Skin epidermis (tissue), 12 donors: Measurements from ENCODE around the gene UBE4B.
"Not testable (repeated sequence)": the region's sequence is repeated elsewhere in the genome, so short reads cannot be mapped to it uniquely, and the experiment has no call there.

ENCODE experiments used
- H3K27ac ChIP-seq, 21 experiments: fragments of 200-600 bp; sonication (generic) in 11 of 21; one replicate each; pipeline ENCODE4 v1.5.0; 2020; ENCODE audit warnings: mild to moderate bottlenecking in 3 of 21, inconsistent platforms in 2 of 21, moderate library complexity in 2 of 21
- H3K4me3 ChIP-seq, 7 experiments: fragments of 200-600 bp; sonication (generic) in 2 of 7; one replicate each; pipeline ENCODE4 v1.5.0; 2020; ENCODE audit warnings: inconsistent platforms in 2 of 7, mild to moderate bottlenecking in 2 of 7, moderate library complexity in 1 of 7

UBE4B gene

GRCh38 chr1:10032590-10033358, at the start of gene UBE4B:
Gene UBE4B (plus strand): TSS chr1:10032958. CDS start chr1:10033671, 713 bp downstream.
- Histone ChIP-seq H3K4me3 (peak within 1 kb of the TSS; percentile 65 to 99 (median 88)), H3K27ac (peak within 1 kb of the TSS; percentile 81 to 99 (median 94))

- Histone ChIP-seq H3K4me3 (no peak overlapping the region), H3K27ac (no peak overlapping the region)
Measured at GRCh38 chr1:9984253-9984652, 48.5 kb upstream of the UBE4B start.

- Histone ChIP-seq H3K4me3 (no peak overlapping the region), H3K27ac (peak overlapping the region in 1 of 21 experiments; percentile 58)
Measured at GRCh38 chr1:9985001-9985400, 47.8 kb upstream of the UBE4B start.

DNA sequence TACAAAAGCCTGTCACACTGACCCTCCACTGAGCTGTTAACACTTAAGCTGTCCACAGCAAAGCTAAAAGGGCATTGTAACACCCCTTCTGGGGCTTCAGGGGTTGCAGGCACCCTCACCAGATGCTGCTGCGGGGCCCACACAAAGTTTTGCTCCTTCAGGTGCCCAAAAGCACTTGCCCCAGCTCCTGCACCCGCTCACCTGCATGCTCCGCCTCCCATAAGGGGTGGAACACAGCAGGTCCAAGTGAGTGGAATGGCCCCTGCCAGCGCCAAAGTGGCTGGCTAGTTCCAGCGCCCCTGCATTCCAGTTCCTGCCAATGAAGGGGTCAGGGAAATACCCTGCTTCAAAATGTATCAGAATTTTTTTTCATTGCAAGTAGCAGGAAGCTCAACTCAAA, 43.0 kb upstream of the UBE4B start:
- H3K27ac ChIP-seq: peak overlapping the region in 1 of 21 experiments; percentile 40
- no peak overlapping the region for H3K4me3 ChIP-seq

DNA sequence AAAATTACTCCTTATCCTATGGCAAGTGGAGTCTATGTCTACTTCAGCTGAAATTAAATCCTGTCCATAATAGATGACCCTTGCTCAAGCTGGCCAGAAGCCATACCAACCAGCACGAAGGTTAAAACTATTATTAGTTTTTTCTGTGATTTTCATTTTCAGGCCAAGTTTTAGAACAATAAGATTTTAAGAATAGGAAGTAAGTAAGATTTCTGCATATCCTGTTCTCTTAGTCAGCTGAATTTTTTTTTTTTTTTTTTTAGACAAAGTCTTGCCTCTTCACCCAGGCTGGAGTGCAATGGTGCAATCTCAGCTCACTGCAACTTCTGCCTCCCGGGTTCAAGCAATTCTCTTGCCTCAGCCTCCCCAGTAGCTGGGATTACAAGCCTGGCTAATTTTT, 41.8 kb upstream of the UBE4B start:
- Histone ChIP-seq H3K4me3 (no peak overlapping the region), H3K27ac (peak overlapping the region in 6 of 21 experiments; percentile 13 to 65 (median 28))

DNA sequence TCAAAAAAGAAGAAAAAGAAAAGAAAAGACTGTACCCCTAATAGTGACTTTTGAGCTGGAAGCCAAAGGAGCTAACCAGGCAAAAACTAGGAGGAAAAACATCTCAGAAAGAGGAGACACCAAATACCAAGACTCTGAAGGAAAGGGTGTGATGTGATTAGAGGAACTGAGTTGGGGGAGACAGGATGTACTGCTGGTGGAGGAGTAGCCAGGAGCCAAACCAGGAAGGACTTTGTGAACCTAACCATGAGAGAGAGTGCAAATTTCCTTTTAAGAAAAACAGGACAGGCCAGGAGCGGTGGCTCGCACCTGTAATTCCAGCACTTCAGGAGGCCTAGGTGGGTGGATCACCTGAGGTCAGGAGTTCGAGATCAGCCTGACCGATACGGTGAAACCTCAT, 39.8 kb upstream of the UBE4B start:
- Histone ChIP-seq H3K27ac (no peak overlapping the region), H3K4me3 (no peak overlapping the region)

GRCh38 chr1:9993561-9994075, 39.1 kb upstream of the UBE4B start:
- Histone ChIP-seq H3K27ac (no peak overlapping the region), H3K4me3 (no peak overlapping the region)

DNA sequence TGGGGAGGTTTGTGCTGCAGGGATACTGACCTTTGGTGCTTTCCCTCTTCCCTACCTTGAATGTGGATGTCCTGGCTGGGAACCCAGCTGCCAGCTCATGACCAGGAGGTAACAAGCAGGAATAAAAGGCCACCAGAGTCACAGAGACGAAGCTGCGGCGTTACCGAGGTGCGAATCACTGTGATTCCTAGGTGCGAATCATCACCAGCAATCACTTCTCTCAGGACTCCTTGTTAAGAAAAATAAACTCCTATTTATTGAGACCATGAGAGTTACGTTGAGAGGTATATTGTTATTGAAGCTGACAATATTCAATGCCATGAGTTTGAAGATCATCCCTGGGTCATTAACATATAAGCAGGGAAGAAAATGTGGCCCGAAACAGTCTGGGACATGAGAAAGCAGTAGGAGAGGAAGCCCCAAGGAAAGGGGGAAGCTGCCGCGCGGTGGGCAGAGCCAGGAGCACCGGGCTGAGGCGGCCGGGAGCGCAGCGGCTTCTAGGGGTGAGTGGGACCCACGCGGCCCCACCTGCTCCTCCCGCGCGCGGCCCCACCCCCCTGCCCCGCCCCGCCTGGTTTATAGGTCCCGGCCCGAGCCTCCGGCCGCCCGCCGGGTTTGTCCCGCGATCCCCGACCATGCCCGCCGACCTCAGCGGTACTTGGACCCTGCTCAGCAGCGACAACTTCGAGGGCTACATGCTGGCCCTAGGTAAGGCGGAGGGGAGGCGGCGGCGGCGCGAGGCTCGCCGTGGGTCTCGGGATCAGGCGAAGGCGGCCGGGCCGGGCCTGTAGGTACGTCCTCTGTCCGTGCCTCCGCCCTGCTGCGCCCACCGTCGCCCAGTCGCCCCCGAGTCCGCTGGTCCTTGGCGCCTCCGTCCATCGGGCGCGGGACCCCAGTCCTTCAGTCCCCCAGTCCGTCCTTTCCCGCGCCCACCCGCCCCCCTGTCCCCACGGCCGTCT, 35.9 kb upstream of the UBE4B start, which contains the start of gene RBP7:
RBP7 (plus strand) TSS at position 605 of the 959 bp plus-strand sequence; CDS start at position 636, 31 bp downstream.
- peak within 1 kb of the TSS; percentile 29 to 50 (median 40) for H3K4me3 ChIP-seq
- peak within 1 kb of the TSS in 6 of 21 experiments; percentile 7 to 80 (median 44) for H3K27ac ChIP-seq

DNA sequence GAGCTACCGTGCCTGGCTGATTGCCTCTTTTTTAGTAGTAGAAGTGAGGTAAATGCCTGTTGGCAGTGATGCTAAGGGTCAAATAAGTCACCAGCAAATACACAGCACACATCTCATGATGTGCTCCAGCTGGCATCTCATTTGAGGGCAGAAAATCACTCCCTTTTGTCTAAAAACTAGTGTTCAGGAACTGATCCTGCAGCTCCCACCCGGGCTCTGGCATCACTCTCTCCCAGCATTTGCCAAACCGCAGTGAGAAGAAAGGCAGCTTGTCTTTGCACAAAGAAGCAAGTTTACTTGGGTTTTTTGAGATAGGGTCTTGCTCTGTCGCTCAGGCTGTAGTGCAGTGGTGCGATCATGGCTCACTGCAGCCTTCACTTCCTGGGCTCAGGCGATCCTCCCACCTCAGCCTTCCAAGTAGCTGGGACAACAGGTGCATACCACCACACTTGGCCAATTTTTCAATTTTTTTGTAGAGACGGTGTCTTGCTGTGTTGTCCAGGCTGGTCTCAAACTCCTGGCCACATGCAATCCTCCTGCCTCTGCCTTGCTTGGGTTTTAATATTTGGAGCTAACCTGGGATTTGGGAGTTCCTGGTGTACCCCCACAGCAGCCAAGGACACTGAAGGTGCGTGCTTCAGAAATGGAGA, 31.6 kb upstream of the UBE4B start:
- Histone ChIP-seq H3K4me3 (no peak overlapping the region), H3K27ac (no peak overlapping the region)

DNA sequence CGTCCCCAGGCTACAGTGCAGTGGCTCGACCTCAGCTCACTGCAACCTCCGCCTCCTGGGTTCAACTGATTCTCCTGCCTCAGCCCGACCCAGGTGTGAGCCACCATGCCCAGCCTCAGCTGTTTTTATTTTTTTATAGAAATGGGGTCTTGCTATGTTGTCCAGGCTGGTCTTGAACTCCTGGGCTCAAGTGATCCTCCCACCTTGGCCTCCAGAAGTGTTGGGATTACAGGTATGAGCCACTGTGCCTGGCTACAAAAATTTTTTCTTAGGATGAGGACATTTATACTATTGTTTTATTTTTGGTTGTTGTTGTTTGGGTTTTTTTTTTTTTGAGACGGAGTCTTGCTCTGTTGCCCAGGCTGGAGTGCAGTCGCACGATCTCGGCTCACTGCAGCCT, 27.5 kb upstream of the UBE4B start:
- H3K4me3 ChIP-seq, H3K27ac ChIP-seq: not testable (repeated sequence)

GRCh38 chr1:10007169-10007568, 25.6 kb upstream of the UBE4B start:
- Histone ChIP-seq H3K27ac (no peak overlapping the region), H3K4me3 (no peak overlapping the region)

- Histone ChIP-seq H3K4me3 (no peak overlapping the region), H3K27ac (no peak overlapping the region)
Measured at GRCh38 chr1:10014016-10014415, 18.7 kb upstream of the UBE4B start.

- no peak overlapping the region for H3K4me3 ChIP-seq
- H3K27ac ChIP-seq: no peak overlapping the region
Measured at GRCh38 chr1:10019561-10019960, 13.2 kb upstream of the UBE4B start.

DNA sequence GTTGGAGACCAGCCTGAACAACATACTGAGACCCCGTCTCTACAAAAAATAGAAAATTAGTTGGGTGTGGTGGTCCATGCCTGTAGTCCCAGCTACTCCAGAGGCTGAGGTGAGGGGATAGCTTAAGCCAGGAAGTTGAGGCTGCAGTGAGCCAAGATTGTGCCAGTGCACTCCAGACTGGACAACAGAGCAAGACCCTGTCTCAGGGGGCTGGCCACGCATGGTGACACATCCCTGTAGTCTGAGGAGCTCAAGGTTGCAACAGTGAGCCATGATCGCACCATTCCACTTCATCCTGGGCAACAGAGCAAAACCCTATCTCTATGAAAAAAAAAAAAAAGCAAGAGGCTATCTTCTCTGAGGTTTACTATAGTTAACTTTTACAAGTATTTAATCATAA, 12.7 kb upstream of the UBE4B start:
- no peak overlapping the region for H3K4me3 ChIP-seq
- H3K27ac ChIP-seq: no peak overlapping the region

DNA sequence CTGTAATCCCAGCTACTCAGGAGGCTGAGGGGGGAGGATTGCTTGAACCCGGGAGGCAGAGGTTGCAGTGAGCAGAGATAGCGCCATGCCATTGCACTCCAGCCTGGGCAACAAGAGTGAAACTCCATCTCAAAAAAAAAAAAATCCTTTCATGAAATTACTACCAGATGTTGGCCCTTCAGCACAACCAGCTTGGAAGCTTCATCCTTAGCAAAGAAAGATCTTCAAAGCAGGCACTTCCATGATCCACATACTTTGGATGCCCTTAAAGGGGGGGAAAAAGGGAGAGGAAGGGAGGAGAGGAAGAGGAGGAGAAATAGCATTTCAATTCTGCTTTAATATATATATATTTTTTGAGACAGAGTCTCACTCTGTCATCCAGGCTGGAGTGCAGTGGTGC, 12.1 kb upstream of the UBE4B start:
- not testable (repeated sequence) for H3K4me3 ChIP-seq, H3K27ac ChIP-seq

- H3K27ac ChIP-seq, H3K4me3 ChIP-seq: not testable (repeated sequence)
Measured at GRCh38 chr1:10021992-10022391, 10.8 kb upstream of the UBE4B start.

DNA sequence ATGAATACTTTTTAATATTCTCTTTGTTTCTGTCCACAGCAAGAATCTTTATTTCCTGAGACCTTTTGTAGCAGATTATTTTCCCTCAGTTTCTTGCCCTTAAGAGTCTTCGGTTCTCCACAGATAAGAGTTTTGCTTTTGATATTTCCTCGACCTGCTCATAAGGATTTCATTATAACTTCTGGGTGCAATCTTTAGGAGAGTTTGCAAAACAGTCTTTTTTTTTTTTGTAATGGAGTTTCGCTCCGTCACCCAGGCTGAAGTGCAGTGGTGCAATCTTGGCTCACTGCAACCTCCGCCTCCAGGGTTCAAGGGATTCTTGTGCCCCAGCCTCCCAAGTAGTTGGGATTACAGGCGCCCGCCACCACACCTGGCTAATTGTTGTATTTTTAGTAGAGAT, 10.1 kb upstream of the UBE4B start:
- H3K27ac ChIP-seq: no peak overlapping the region
- H3K4me3 ChIP-seq: no peak overlapping the region

DNA sequence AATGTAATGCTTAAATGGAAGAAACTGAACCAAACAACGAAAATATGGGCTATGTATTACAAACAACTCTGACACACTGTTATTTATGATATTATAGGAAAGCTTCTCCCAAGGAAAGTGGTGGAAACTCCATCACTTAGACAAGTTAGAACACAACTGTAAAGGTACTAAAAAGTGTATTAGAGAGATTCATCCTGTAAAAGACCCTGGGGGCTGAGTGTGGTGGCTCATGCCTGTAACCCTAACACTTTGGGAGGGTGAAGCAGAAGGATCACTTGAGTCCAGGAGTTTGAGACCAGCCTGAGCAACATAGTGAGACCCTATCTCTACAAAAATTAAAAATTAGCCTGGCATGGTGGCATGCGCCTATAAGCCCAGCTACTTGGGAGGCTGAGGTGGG, 7.4 kb upstream of the UBE4B start:
- Histone ChIP-seq H3K27ac (no peak overlapping the region), H3K4me3 (no peak overlapping the region)

DNA sequence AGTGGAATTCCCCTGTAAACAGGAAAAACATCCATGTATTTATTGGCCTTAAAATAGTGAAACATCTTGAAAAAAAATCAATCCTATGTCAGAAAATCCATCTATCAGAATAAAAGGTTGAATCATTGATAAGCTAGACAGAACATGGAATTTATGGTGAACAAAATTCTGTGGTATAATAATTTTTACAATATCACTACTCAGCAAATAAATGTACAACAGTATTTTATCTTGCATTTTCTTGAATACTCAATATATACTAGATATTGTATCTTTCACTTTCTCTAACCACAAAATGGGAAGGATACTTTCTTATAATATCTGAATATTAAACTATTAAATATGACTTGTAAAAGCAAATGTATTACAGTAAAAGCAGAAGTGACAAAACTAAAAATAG, 5.7 kb upstream of the UBE4B start:
- H3K4me3 ChIP-seq: no peak overlapping the region

GRCh38 chr1:10028956-10029500, 3.7 kb upstream of the UBE4B start:
- H3K4me3 ChIP-seq, H3K27ac ChIP-seq: not testable (repeated sequence)

More for the DNA sequence above, 5.7 kb upstream of the UBE4B start:
- no peak overlapping the region for H3K27ac ChIP-seq
